GM13976 (cell line): ENCODE measurements around the gene CPLX3.

ENCODE experiments used
- DNase-seq: peaks from one replicate; pipeline ENCODE4 v3.0.0; 2012; ENCODE audit warnings: low spot score
- CTCF ChIP-seq: IDR thresholded peaks from 2 replicates; pipeline ENCODE4 v1.5.1; 2012; ENCODE audit warnings: borderline replicate concordance, mild to moderate bottlenecking; ENCODE audit not compliant: insufficient read depth; ENCODE audit errors: extremely low read depth, missing control alignments, control extremely low read depth
- in situ Hi-C: fragments of 300-500 bp; cut with MboI; formaldehyde crosslinking; loops from one replicate; pipeline ENCODE4 v1.12.0; 2022; ENCODE audit warnings: low sequenced_read_pairs, mixed read lengths, inconsistent platforms; ENCODE audit not compliant: unreplicated experiment

The CPLX3 gene

GRCh38 chr15:74788683-74789151, 37.7 kb upstream of the CPLX3 start:
- DNase-seq = peak; percentile 79
- TF ChIP-seq CTCF = no peak
- in situ Hi-C loops = no loop called here

GRCh38 chr15:74789171-74789631, 37.2 kb upstream of the CPLX3 start:
- no peak for TF ChIP-seq CTCF
- in situ Hi-C loops = no loop called here
- DNase-seq = no peak

GRCh38 chr15:74789741-74790079, 36.7 kb upstream of the CPLX3 start:
- no peak for DNase-seq
- in situ Hi-C loops = no loop called here
- no peak for TF ChIP-seq CTCF

GRCh38 chr15:74790080-74790916, 36.1 kb upstream of the CPLX3 start:
- DNase-seq = peak; percentile 68
- in situ Hi-C loops = no loop called here
- no peak for TF ChIP-seq CTCF

GRCh38 chr15:74791007-74791406, 35.4 kb upstream of the CPLX3 start:
- TF ChIP-seq CTCF = no peak
- in situ Hi-C loops = no loop called here
- no peak for DNase-seq

GRCh38 chr15:74791667-74792066, 34.8 kb upstream of the CPLX3 start:
- in situ Hi-C loops = no loop called here
- DNase-seq = no peak
- no peak for TF ChIP-seq CTCF
